A549 (cell line): ENCODE data around the gene GABARAP.

ENCODE experiments used
- MAFK ChIP-seq: fragments of 450-650 bp; IDR thresholded peaks from 2 replicates; pipeline ENCODE4 v1.6.1; 2014; ENCODE audit not compliant: partially characterized antibody
- MAZ ChIP-seq: fragments of 150-350 bp; IDR thresholded peaks from 2 replicates; pipeline ENCODE4 v1.6.1; 2014; ENCODE audit warnings: antibody characterized with exemption, low read depth, low read length, borderline replicate concordance
- SMC3 ChIP-seq: fragments of >200 bp; sonication (Bioruptor Twin); formaldehyde crosslinking; IDR thresholded peaks from 3 replicates; pipeline ENCODE4 v1.6.1; 2018; ENCODE audit warnings: inconsistent platforms
- TF ChIP-seq, protein P1 (sequence below): fragments of >200 bp; sonication (Bioruptor Twin); formaldehyde crosslinking; IDR thresholded peaks from 3 replicates; pipeline ENCODE4 v1.5.1; 2016
- TF ChIP-seq, protein P2 (sequence below): IDR thresholded peaks from 2 replicates; pipeline ENCODE4 v1.6.1; 2012

DNA sequence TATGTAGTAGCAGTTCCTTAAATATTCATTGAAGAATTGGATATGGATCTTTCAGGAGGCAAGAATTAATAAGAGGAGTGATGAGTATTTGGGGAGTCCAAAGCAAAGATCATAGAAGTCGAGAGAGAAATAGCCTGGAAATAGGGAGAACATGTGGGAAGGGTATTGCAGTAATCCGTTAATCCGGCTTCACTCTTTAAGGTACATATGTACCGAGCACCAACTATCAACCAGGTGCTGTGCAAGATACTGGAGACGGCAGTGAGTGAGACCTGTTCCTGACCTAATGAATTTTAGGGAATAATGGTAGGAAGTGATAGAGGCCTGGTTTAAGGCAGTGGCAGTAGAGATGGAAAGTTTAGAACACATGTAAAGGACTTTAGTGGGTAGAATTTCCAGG, 10.8 kb upstream of the GABARAP start:
- no peak for TF ChIP-seq SMC3
- TF ChIP-seq, protein P1, sequence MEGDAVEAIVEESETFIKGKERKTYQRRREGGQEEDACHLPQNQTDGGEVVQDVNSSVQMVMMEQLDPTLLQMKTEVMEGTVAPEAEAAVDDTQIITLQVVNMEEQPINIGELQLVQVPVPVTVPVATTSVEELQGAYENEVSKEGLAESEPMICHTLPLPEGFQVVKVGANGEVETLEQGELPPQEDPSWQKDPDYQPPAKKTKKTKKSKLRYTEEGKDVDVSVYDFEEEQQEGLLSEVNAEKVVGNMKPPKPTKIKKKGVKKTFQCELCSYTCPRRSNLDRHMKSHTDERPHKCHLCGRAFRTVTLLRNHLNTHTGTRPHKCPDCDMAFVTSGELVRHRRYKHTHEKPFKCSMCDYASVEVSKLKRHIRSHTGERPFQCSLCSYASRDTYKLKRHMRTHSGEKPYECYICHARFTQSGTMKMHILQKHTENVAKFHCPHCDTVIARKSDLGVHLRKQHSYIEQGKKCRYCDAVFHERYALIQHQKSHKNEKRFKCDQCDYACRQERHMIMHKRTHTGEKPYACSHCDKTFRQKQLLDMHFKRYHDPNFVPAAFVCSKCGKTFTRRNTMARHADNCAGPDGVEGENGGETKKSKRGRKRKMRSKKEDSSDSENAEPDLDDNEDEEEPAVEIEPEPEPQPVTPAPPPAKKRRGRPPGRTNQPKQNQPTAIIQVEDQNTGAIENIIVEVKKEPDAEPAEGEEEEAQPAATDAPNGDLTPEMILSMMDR: no peak
- TF ChIP-seq, protein P2, sequence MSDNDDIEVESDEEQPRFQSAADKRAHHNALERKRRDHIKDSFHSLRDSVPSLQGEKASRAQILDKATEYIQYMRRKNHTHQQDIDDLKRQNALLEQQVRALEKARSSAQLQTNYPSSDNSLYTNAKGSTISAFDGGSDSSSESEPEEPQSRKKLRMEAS: no peak
- TF ChIP-seq MAFK: no peak
- no peak for TF ChIP-seq MAZ
